ENCODE data around the gene GSC2. TPM values are rescaled to one million over a fixed set of nuclear protein-coding genes. Genes with fewer than 3 reads are reported as not detected.

GSC2 gene
- total RNA-seq, 1 donor from 2014 or later, result not detected

DNA sequence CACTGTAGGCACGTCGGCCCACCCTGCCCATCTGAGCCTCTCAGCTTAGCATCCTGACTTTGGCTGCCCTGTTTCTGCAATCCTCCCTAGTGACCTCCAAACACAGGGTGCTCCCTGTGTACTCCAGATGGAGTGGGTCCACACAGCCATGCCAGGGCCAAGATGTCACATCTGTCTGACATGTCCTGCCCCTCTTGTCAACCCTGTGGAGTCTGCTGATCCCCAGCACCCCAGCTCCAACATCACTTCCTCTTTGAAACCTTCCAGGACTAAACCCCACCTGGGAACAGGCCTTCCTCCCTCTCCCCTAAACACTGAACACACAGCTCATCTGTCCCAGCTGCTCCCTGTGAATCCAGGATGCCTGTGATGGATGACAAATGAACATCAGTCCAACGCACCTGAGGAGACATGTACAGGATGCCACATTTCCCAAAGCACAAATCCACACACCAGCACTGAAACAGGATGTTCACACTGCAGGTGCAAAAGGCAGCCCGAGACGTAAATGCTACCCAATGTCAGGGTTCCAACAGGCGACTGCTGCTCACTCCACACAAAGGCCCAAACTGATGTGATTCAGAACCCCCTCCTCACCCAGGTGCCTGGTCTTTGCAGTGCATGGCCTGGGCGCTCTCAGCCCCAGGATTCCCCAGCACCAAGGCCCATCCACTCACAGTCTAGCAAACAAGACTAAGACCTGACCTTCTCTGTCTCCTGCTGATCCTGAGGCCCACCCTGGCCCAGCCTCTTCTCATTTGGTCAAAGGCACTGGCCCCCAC, 21.0 kb downstream of the GSC2 start:
- no peak for FAIRE-seq
- Histone ChIP-seq H3K4me3 (ENCODE audit: insufficient read depth, low read depth, low read length) (no peak overlapping the region), H3K9ac (ENCODE audit: low read length) (no peak overlapping the region), H3K36me3 (ENCODE audit: insufficient read depth, low read length) (peaks cover 6% of the 10 kb centered on the region), H4K20me1 (ENCODE audit: insufficient read depth, low read length) (peaks cover 3% of the 10 kb centered on the region), H3K27me3 (ENCODE audit: insufficient read depth, low read length) (no peaks in the 10 kb centered on the region), H3K27ac (ENCODE audit: low read depth, low read length) (no peak overlapping the region), H3K4me2 (ENCODE audit: low read length) (no peak overlapping the region), H3K9me3 (ENCODE audit: insufficient read depth, low read depth, low read length) (no peaks in the 10 kb centered on the region), H3K79me2 (ENCODE audit: insufficient read depth, low read length) (no peaks in the 10 kb centered on the region), H3K4me1 (ENCODE audit: insufficient read depth, low read length) (no peaks in the 10 kb centered on the region), H2AFZ (ENCODE audit: low read depth, low read length) (no peak overlapping the region)
- Mint-ChIP-seq H3K27ac (ENCODE audit: unreplicated experiment) (no peak overlapping the region), H3K36me3 (ENCODE audit: low read depth, unreplicated experiment) (peaks cover 16% of the 10 kb centered on the region), H3K27me3 (ENCODE audit: low read depth, unreplicated experiment) (peaks cover 28% of the 10 kb centered on the region), H3K4me3 (ENCODE audit: unreplicated experiment) (no peak overlapping the region), H3K9me3 (ENCODE audit: unreplicated experiment) (no peaks in the 10 kb centered on the region), H3K4me1 (ENCODE audit: low read depth, unreplicated experiment) (no peaks in the 10 kb centered on the region)
- no peak for DNase-seq (ENCODE audit: low read depth)
- no peak for TF ChIP-seq EZH2 (IDR thresholded peaks at IDR 0.05; ENCODE audit: insufficient read depth, low read length)
- TF ChIP-seq, protein P1, sequence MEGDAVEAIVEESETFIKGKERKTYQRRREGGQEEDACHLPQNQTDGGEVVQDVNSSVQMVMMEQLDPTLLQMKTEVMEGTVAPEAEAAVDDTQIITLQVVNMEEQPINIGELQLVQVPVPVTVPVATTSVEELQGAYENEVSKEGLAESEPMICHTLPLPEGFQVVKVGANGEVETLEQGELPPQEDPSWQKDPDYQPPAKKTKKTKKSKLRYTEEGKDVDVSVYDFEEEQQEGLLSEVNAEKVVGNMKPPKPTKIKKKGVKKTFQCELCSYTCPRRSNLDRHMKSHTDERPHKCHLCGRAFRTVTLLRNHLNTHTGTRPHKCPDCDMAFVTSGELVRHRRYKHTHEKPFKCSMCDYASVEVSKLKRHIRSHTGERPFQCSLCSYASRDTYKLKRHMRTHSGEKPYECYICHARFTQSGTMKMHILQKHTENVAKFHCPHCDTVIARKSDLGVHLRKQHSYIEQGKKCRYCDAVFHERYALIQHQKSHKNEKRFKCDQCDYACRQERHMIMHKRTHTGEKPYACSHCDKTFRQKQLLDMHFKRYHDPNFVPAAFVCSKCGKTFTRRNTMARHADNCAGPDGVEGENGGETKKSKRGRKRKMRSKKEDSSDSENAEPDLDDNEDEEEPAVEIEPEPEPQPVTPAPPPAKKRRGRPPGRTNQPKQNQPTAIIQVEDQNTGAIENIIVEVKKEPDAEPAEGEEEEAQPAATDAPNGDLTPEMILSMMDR (IDR thresholded peaks at IDR 0.05; ENCODE audit: insufficient read depth, low read depth, low read length), result no peak

DNA sequence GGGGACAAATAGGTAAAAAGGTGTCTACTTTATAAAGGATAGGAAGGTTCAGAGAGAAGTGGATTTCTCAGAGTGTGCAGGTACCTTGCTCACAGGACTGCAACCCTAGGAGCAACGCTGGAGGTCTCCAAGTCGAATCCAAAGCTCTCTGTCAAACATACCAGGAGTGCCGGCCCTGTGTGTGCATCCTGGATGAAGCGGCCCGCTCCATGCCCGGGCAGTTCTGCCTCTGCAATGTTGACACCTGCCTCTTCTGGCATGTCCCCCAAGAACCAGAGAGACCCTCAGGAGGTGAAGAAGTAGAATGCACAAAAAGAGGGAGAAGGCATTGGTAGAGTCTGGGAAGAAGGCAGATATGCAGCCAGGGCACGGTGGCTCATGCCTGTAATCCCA, 22.1 kb downstream of the GSC2 start:
- Mint-ChIP-seq H3K27me3 (ENCODE audit: low read depth, unreplicated experiment) (peaks cover 30% of the 10 kb centered on the region), H3K4me3 (ENCODE audit: unreplicated experiment) (no peak overlapping the region), H3K36me3 (ENCODE audit: low read depth, unreplicated experiment) (peaks cover 16% of the 10 kb centered on the region), H3K9me3 (ENCODE audit: unreplicated experiment) (no peaks in the 10 kb centered on the region), H3K4me1 (ENCODE audit: low read depth, unreplicated experiment) (no peaks in the 10 kb centered on the region), H3K27ac (ENCODE audit: unreplicated experiment) (no peak overlapping the region)
- no peak for DNase-seq (ENCODE audit: low read depth)
- Histone ChIP-seq H3K9me3 (ENCODE audit: insufficient read depth, low read depth, low read length) (no peaks in the 10 kb centered on the region), H3K4me1 (ENCODE audit: insufficient read depth, low read length) (no peaks in the 10 kb centered on the region), H3K36me3 (ENCODE audit: insufficient read depth, low read length) (no peaks in the 10 kb centered on the region), H3K27ac (ENCODE audit: low read depth, low read length) (no peak overlapping the region), H3K4me2 (ENCODE audit: low read length) (no peak overlapping the region), H3K4me3 (ENCODE audit: insufficient read depth, low read depth, low read length) (no peak overlapping the region), H3K27me3 (ENCODE audit: insufficient read depth, low read length) (no peaks in the 10 kb centered on the region), H3K79me2 (ENCODE audit: insufficient read depth, low read length) (no peaks in the 10 kb centered on the region), H4K20me1 (ENCODE audit: insufficient read depth, low read length) (peaks cover 3% of the 10 kb centered on the region), H3K9ac (ENCODE audit: low read length) (no peak overlapping the region), H2AFZ (ENCODE audit: low read depth, low read length) (no peak overlapping the region)
- FAIRE-seq, result no peak
- TF ChIP-seq, protein P1 (IDR thresholded peaks at IDR 0.05; ENCODE audit: insufficient read depth, low read depth, low read length), result no peak
- no peak for TF ChIP-seq EZH2 (IDR thresholded peaks at IDR 0.05; ENCODE audit: insufficient read depth, low read length)
